ENCODE results near the gene CST5. TPM values are rescaled to one million over a fixed set of nuclear protein-coding genes. Genes with fewer than 3 reads are reported as not detected.

Gene CST5
- total RNA-seq, 6 experiments from 2014 or later = not detected

DNA sequence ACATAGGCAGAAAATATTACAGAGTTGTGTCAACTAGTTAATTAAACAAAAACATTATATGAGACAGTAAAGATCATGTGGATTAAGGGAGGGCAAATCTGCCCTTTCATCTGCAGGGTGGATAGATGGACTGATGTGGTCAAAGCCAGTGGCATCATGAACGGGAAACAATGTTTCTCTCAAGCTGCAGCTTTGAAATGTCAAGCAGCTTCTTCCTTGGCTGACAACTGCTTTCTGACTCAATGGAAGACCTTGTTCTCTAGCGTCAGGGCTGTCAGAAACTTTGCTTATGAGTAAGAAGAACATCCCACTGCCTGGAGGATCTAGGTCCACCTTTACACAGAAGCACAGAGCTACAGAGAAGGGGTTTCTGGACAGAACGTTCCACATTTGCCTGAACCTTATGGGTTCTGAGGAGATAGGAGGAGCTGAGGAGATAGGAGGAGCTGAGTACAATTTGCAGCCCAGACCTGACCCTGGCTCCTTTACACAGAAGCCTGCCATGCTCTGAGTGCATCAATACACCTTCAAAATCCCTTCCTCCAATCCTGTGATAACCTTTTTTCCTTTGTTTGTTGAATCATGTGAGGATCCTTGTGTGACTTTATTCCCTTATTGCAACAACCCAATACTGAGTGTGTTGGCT is 6.1 kb downstream of the CST5 start:
- Histone ChIP-seq H3K4me1 (no peaks in the 10 kb centered on the region), H3K27ac (no peak overlapping the region), H3K4me3 (no peak overlapping the region), H3K27me3 (no peaks in the 10 kb centered on the region), H3K9me3 (no peaks in the 10 kb centered on the region), H3K36me3 (no peaks in the 10 kb centered on the region)
- ATAC-seq (no peak), DNase-seq (no peak)
- intact Hi-C loops (cut with DNase I) = no loop called here
- TF ChIP-seq POLR2A (IDR thresholded peaks at IDR 0.05) (no peak), CTCF (IDR thresholded peaks at IDR 0.05) (no peak)
- WGBS (ENCODE audit: insufficient coverage, low coverage, low lambda C conversion rate, missing lambda C conversion rate) = 29% methylated on average over 2 of the region's 3 CpGs

GRCh38 chr20:23872065-23872464 is 7.5 kb downstream of the CST5 start:
- Histone ChIP-seq H3K36me3 (no peaks in the 10 kb centered on the region), H3K9me3 (no peaks in the 10 kb centered on the region), H3K4me1 (no peaks in the 10 kb centered on the region), H3K27ac (no peak overlapping the region), H3K27me3 (no peaks in the 10 kb centered on the region), H3K4me3 (no peak overlapping the region)
- WGBS (ENCODE audit: insufficient coverage, low coverage, low lambda C conversion rate, missing lambda C conversion rate) = 50% methylated on average over 1 of the region's 1 CpG
- DNase-seq = no peak
- intact Hi-C loops (cut with DNase I) = no loop called here
- no peak for TF ChIP-seq POLR2A (IDR thresholded peaks at IDR 0.05)
- no peak for TF ChIP-seq CTCF (IDR thresholded peaks at IDR 0.05)
- ATAC-seq = no peak

- no peak overlapping the region for H3K27ac ChIP-seq
- no peak for DNase-seq
- 8% methylated on average over 2 of the region's 4 CpGs for WGBS (ENCODE audit: insufficient coverage, low coverage, low lambda C conversion rate, missing lambda C conversion rate)
- no peaks in the 10 kb centered on the region for H3K4me1 ChIP-seq
- no peaks in the 10 kb centered on the region for H3K27me3 ChIP-seq
- no peak for ATAC-seq
- TF ChIP-seq POLR2A (IDR thresholded peaks at IDR 0.05) (no peak), CTCF (IDR thresholded peaks at IDR 0.05) (no peak)
- H3K36me3 ChIP-seq = no peaks in the 10 kb centered on the region
- intact Hi-C loops (cut with DNase I) = no loop called here
- H3K4me3 ChIP-seq = no peak overlapping the region
- no peaks in the 10 kb centered on the region for H3K9me3 ChIP-seq
These were observed 9.1 kb downstream of the CST5 start for GRCh38 chr20:23870461-23870860.

GRCh38 chr20:23869520-23869919 is 10.0 kb downstream of the CST5 start:
- no peak overlapping the region for H3K27ac ChIP-seq
- H3K9me3 ChIP-seq = no peaks in the 10 kb centered on the region
- no peaks in the 10 kb centered on the region for H3K36me3 ChIP-seq
- no peak for ATAC-seq
- no peak overlapping the region for H3K4me3 ChIP-seq
- H3K27me3 ChIP-seq = no peaks in the 10 kb centered on the region
- intact Hi-C loops (cut with DNase I) = no loop called here
- no peaks in the 10 kb centered on the region for H3K4me1 ChIP-seq
- WGBS (ENCODE audit: insufficient coverage, low coverage, low lambda C conversion rate, missing lambda C conversion rate) = 60% methylated on average over 1 of the region's 2 CpGs
- no peak for DNase-seq
- no peak for TF ChIP-seq CTCF (IDR thresholded peaks at IDR 0.05)
- TF ChIP-seq POLR2A (IDR thresholded peaks at IDR 0.05) = no peak

DNA sequence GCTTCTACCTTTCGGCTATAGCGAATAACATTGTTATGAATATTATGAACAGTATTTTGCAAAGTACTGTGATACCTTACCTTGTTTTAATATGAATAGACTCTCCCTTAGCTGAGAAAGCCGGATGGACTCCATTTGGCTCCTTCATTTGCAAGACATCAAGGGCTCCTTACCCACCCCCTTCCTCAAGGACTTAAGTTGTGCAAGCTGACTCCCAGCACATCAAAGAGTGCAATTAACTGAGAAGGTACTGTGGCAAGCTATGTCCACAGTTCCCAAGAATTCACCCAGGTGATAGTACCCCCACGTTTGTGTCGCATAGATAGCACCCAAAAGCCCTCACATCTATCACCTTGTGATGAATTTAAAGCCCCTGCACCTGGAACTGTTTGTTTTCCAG is 11.2 kb downstream of the CST5 start:
- ATAC-seq = no peak
- intact Hi-C loops (cut with DNase I) = no loop called here
- WGBS (ENCODE audit: insufficient coverage, low coverage, low lambda C conversion rate, missing lambda C conversion rate) = 39% methylated on average over 5 of the region's 5 CpGs

More for the DNA sequence above, 11.2 kb downstream of the CST5 start:
- Histone ChIP-seq H3K4me1 (no peaks in the 10 kb centered on the region), H3K36me3 (no peaks in the 10 kb centered on the region), H3K27ac (no peak overlapping the region), H3K9me3 (no peaks in the 10 kb centered on the region), H3K27me3 (no peaks in the 10 kb centered on the region), H3K4me3 (no peak overlapping the region)
- TF ChIP-seq CTCF (IDR thresholded peaks at IDR 0.05) = no peak
- no peak for TF ChIP-seq POLR2A (IDR thresholded peaks at IDR 0.05)
- no peak for DNase-seq

Data from right lobe of liver (tissue), 6 donors.